ENCODE results near the gene CDK8.

DNA sequence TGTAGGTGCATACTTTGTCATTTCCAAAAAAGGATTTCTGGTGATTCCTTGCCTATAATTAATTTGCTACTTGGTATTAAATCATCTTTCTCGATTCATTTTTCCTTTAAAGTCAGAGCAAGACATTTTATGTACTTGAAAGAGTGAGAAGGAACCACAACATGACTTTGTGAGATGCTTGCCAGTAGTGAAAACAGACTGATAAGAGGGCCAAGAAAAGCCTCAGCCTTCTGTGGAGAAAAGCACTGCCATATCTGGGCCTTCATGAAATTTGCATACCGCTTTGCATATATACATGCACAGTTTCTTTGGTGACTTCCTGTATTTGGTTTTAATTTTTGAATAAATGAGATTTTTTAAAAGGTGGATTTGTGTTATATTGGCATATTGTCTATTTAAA is 128.4 kb downstream of the CDK8 start:
- TF ChIP-seq, protein P1, sequence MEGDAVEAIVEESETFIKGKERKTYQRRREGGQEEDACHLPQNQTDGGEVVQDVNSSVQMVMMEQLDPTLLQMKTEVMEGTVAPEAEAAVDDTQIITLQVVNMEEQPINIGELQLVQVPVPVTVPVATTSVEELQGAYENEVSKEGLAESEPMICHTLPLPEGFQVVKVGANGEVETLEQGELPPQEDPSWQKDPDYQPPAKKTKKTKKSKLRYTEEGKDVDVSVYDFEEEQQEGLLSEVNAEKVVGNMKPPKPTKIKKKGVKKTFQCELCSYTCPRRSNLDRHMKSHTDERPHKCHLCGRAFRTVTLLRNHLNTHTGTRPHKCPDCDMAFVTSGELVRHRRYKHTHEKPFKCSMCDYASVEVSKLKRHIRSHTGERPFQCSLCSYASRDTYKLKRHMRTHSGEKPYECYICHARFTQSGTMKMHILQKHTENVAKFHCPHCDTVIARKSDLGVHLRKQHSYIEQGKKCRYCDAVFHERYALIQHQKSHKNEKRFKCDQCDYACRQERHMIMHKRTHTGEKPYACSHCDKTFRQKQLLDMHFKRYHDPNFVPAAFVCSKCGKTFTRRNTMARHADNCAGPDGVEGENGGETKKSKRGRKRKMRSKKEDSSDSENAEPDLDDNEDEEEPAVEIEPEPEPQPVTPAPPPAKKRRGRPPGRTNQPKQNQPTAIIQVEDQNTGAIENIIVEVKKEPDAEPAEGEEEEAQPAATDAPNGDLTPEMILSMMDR (conservative IDR thresholded peaks at IDR 0.05; ENCODE audit: low read depth, low read length): no peak
- TF ChIP-seq EZH2 (IDR thresholded peaks at IDR 0.05; ENCODE audit: low read length, unreplicated experiment) (no peak), EZH2phosphoT487 (IDR thresholded peaks at IDR 0.05; ENCODE audit: borderline replicate concordance, low read length) (no peak)

All from PC-3 (cell line).